ENCODE measurements around the gene RAB26.

DNA sequence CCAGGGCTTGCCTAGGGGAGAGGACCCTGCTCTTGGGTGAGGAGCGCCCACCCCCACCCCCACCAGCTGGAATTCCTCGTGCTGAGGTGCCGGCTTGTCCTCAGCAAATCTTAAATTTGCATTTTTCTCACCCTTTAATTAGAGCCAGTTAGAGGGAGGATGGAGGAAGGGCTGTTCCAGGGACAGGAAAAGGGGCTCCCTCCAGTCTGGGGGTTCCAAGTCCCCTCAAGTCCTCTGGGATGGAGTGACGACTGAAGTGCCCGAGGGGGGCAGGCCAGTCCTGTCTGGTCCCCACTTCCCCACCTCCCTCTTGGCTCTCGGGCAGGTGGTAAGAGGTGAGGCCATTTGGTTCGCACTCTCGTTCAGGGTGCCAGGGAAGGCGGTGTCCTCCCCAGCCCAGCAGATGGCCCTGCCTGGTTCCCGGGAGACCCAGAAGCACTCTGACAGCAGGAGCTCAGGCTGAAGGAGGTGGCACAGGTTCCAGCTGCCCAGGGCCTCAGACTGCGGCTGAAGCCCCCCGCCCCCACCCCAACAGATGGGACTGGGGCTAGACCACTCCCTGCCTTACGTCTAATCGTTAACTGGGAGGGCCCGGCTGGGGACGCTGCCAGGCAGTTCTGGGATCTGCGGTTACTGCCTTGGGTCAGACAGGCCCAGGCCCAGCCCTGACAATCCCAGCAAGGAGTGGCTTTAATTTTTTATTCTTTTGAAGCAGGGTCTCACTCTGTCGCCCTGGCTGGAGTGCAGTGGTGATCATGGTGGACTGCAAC is 2.2 kb downstream of the RAB26 start:
- TF ChIP-seq POLR2A (IDR thresholded peaks at IDR 0.05) (peak in 1 of 4 donors; percentile 13), POLR2AphosphoS5 (IDR thresholded peaks at IDR 0.05) (no peak), EP300 (IDR thresholded peaks at IDR 0.05) (no peak)
- TF ChIP-seq, protein P1, sequence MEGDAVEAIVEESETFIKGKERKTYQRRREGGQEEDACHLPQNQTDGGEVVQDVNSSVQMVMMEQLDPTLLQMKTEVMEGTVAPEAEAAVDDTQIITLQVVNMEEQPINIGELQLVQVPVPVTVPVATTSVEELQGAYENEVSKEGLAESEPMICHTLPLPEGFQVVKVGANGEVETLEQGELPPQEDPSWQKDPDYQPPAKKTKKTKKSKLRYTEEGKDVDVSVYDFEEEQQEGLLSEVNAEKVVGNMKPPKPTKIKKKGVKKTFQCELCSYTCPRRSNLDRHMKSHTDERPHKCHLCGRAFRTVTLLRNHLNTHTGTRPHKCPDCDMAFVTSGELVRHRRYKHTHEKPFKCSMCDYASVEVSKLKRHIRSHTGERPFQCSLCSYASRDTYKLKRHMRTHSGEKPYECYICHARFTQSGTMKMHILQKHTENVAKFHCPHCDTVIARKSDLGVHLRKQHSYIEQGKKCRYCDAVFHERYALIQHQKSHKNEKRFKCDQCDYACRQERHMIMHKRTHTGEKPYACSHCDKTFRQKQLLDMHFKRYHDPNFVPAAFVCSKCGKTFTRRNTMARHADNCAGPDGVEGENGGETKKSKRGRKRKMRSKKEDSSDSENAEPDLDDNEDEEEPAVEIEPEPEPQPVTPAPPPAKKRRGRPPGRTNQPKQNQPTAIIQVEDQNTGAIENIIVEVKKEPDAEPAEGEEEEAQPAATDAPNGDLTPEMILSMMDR (IDR thresholded peaks at IDR 0.05) = no peak
